ENCODE results near the gene PTPN2.

The PTPN2 gene

GRCh38 chr18:12849548-12849947 is 34.5 kb downstream of the PTPN2 start:
- Histone ChIP-seq H3K27ac (ENCODE audit: low read length) (no peak overlapping the region), H3K9ac (ENCODE audit: low read length) (no peak overlapping the region), H3K27me3 (ENCODE audit: low read depth, low read length) (no peaks in the 10 kb centered on the region), H3K9me3 (ENCODE audit: insufficient read depth, low read length) (no peaks in the 10 kb centered on the region), H3K4me3 (ENCODE audit: low read length) (no peak overlapping the region), H3K79me2 (ENCODE audit: low read length) (peaks cover 13% of the 10 kb centered on the region), H4K20me1 (ENCODE audit: insufficient read depth, low read length) (no peaks in the 10 kb centered on the region), H3K36me3 (replicated peaks; ENCODE audit: low read depth, low read length) (peaks cover 7% of the 10 kb centered on the region), H3K4me1 (ENCODE audit: low read length) (no peaks in the 10 kb centered on the region), H3K4me2 (ENCODE audit: low read length) (no peak overlapping the region), H2AFZ (ENCODE audit: low read depth, low read length) (no peak overlapping the region)
- TF ChIP-seq CTCF (IDR thresholded peaks at IDR 0.05; ENCODE audit: low read depth, low read length) (no peak), EZH2phosphoT487 (IDR thresholded peaks at IDR 0.05; ENCODE audit: low read depth) (no peak)

DNA sequence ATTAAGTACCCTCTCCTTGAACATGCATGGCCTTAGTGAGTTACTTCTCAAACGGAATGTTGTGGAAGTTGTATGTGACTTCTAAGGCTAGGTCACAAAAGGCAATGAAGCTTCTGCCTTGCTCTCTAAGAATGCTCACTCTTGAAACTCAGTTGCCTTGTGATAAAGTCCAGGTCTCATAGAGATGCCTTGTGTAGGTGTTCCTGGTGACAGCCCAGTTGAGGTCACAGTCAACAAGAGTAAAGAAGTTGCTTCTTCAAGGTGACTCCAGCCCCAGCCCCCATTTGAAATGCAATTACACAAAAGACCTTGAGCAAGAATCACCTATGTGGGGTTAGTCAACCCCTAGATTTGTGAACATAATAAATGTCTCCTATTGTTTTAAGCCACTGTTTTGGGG is 35.6 kb downstream of the PTPN2 start:
- peaks cover 12% of the 10 kb centered on the region for H3K79me2 ChIP-seq (ENCODE audit: low read length)
- no peak overlapping the region for H3K4me2 ChIP-seq (ENCODE audit: low read length)
- H3K36me3 ChIP-seq (replicated peaks; ENCODE audit: low read depth, low read length): peaks cover 7% of the 10 kb centered on the region
- no peak overlapping the region for H3K9ac ChIP-seq (ENCODE audit: low read length)
- H3K4me3 ChIP-seq (ENCODE audit: low read length): no peak overlapping the region
- H2AFZ ChIP-seq (ENCODE audit: low read depth, low read length): no peak overlapping the region
- H3K4me1 ChIP-seq (ENCODE audit: low read length): no peaks in the 10 kb centered on the region
- H3K9me3 ChIP-seq (ENCODE audit: insufficient read depth, low read length): no peaks in the 10 kb centered on the region
- H3K27ac ChIP-seq (ENCODE audit: low read length): no peak overlapping the region
- TF ChIP-seq EZH2phosphoT487 (IDR thresholded peaks at IDR 0.05; ENCODE audit: low read depth): no peak
- no peaks in the 10 kb centered on the region for H4K20me1 ChIP-seq (ENCODE audit: insufficient read depth, low read length)
- no peaks in the 10 kb centered on the region for H3K27me3 ChIP-seq (ENCODE audit: low read depth, low read length)

- Histone ChIP-seq H3K36me3 (replicated peaks; ENCODE audit: low read depth, low read length) (peaks cover 8% of the 10 kb centered on the region), H3K27me3 (ENCODE audit: low read depth, low read length) (no peaks in the 10 kb centered on the region), H3K79me2 (ENCODE audit: low read length) (peaks cover 34% of the 10 kb centered on the region), H4K20me1 (ENCODE audit: insufficient read depth, low read length) (no peaks in the 10 kb centered on the region; the same call in 1 of the 2 replicates), H3K4me3 (ENCODE audit: low read length) (no peak overlapping the region), H3K4me1 (ENCODE audit: low read length) (peaks cover 17% of the 10 kb centered on the region), H3K27ac (ENCODE audit: low read length) (no peak overlapping the region), H3K9ac (ENCODE audit: low read length) (no peak overlapping the region), H3K9me3 (ENCODE audit: insufficient read depth, low read length) (no peaks in the 10 kb centered on the region), H2AFZ (ENCODE audit: low read depth, low read length) (no peak overlapping the region), H3K4me2 (ENCODE audit: low read length) (no peak overlapping the region)
- TF ChIP-seq EZH2phosphoT487 (IDR thresholded peaks at IDR 0.05; ENCODE audit: low read depth) (no peak), CTCF (IDR thresholded peaks at IDR 0.05; ENCODE audit: low read depth, low read length) (no peak)
Measured at GRCh38 chr18:12844391-12844790, 39.6 kb downstream of the PTPN2 start.

- Histone ChIP-seq H3K4me2 (ENCODE audit: low read length) (no peak overlapping the region), H3K27ac (ENCODE audit: low read length) (no peak overlapping the region), H4K20me1 (ENCODE audit: insufficient read depth, low read length) (no peaks in the 10 kb centered on the region; the same call in 1 of the 2 replicates), H3K27me3 (ENCODE audit: low read depth, low read length) (no peaks in the 10 kb centered on the region), H3K4me3 (ENCODE audit: low read length) (no peak overlapping the region), H3K9me3 (ENCODE audit: insufficient read depth, low read length) (no peaks in the 10 kb centered on the region), H3K36me3 (replicated peaks; ENCODE audit: low read depth, low read length) (peaks cover 8% of the 10 kb centered on the region), H3K79me2 (ENCODE audit: low read length) (peaks cover 38% of the 10 kb centered on the region), H3K4me1 (ENCODE audit: low read length) (peaks cover 21% of the 10 kb centered on the region), H2AFZ (ENCODE audit: low read depth, low read length) (no peak overlapping the region), H3K9ac (ENCODE audit: low read length) (no peak overlapping the region)
- no peak for TF ChIP-seq EZH2phosphoT487 (IDR thresholded peaks at IDR 0.05; ENCODE audit: low read depth)
- no peak for TF ChIP-seq CTCF (IDR thresholded peaks at IDR 0.05; ENCODE audit: low read depth, low read length)
Measured at GRCh38 chr18:12843420-12844350, 40.4 kb downstream of the PTPN2 start.
